OCI-LY1 (cell line): ENCODE data around the gene PSMG4.

Source experiments
- H2AFZ ChIP-seq: fragments of 200-600 bp; sonication (generic), shearing (Covaris generic); 2 replicates; pipeline ENCODE4 v1.6.0; 2014; ENCODE audit warnings: antibody characterized with exemption, mild to moderate bottlenecking, low read length
- H3F3A ChIP-seq: fragments of 200-600 bp; sonication (generic), shearing (Covaris generic); 2 replicates; pipeline ENCODE4 v1.6.0; 2014; ENCODE audit warnings: mild to moderate bottlenecking, antibody characterized with exemption, low read length, moderate library complexity; ENCODE audit not compliant: insufficient read depth
- H3K27ac ChIP-seq: fragments of 200-600 bp; sonication (generic); 2 replicates; pipeline ENCODE4 v1.5.1; 2014; ENCODE audit warnings: low read length, mixed run types, mild to moderate bottlenecking, low read depth; ENCODE audit not compliant: poor library complexity, severe bottlenecking
- H3K27me3 ChIP-seq: fragments of 200-600 bp; sonication (generic); 2 replicates; pipeline ENCODE4 v1.6.0; 2014; ENCODE audit warnings: antibody characterized with exemption, mild to moderate bottlenecking, low read length, moderate library complexity; ENCODE audit not compliant: insufficient read depth
- H3K36me3 ChIP-seq: fragments of 200-600 bp; sonication (generic); 2 replicates; pipeline ENCODE4 v1.6.1; 2014; ENCODE audit warnings: mild to moderate bottlenecking, antibody characterized with exemption, low read length, moderate library complexity, mixed read lengths; ENCODE audit not compliant: insufficient read depth
- H3K4me1 ChIP-seq: fragments of 200-600 bp; sonication (generic); 2 replicates; pipeline ENCODE4 v1.5.1; 2014; ENCODE audit warnings: mild to moderate bottlenecking, low read length, moderate library complexity; ENCODE audit not compliant: insufficient read depth, severe bottlenecking
- H3K4me2 ChIP-seq: fragments of 200-600 bp; sonication (generic), shearing (Covaris generic); 2 replicates; pipeline ENCODE4 v1.6.1; 2014; ENCODE audit warnings: low read length
- H3K4me3 ChIP-seq: fragments of 200-600 bp; sonication (generic); 2 replicates; pipeline ENCODE4 v1.5.1; 2014; ENCODE audit warnings: low read length, low read depth, mild to moderate bottlenecking, mixed read lengths; ENCODE audit not compliant: poor library complexity, severe bottlenecking
- H3K79me2 ChIP-seq: fragments of 200-600 bp; shearing (Covaris generic); 2 replicates; pipeline ENCODE4 v1.6.1; 2016; ENCODE audit warnings: mixed run types, low read length, mixed read lengths; ENCODE audit not compliant: insufficient read depth
- H3K9ac ChIP-seq: fragments of 200-600 bp; sonication (generic), shearing (Covaris generic); 2 replicates; pipeline ENCODE4 v1.6.1; 2014; ENCODE audit warnings: mild to moderate bottlenecking, low read length, mixed read lengths
- H3K9me2 ChIP-seq: fragments of 200-600 bp; sonication (generic), shearing (Covaris generic); 2 replicates; pipeline ENCODE4 v1.6.1; 2014; ENCODE audit warnings: low read depth, mild to moderate bottlenecking, low read length, mixed read lengths
- H3K9me3 ChIP-seq: fragments of 200-600 bp; shearing (Covaris generic); 2 replicates; pipeline ENCODE4 v1.6.1; 2014; ENCODE audit warnings: low read length, mixed read lengths
- H4K20me1 ChIP-seq: fragments of 200-600 bp; sonication (generic), shearing (Covaris generic); 2 replicates; pipeline ENCODE4 v1.6.0; 2016; ENCODE audit warnings: mild to moderate bottlenecking, low read length; ENCODE audit not compliant: insufficient read depth
- CTCF ChIP-seq: fragments of 200-600 bp; sonication (generic), shearing (Covaris generic); IDR thresholded peaks from 2 replicates; pipeline ENCODE4 v1.5.1; 2017; ENCODE audit warnings: mild to moderate bottlenecking, antibody characterized with exemption, low read length, moderate library complexity, mixed read lengths
- EZH2 ChIP-seq: fragments of 200-600 bp; sonication (generic), shearing (Covaris generic); IDR thresholded peaks from 2 replicates; pipeline ENCODE4 v1.8.0; 2017; ENCODE audit warnings: borderline replicate concordance, mixed run types, mild to moderate bottlenecking, antibody characterized with exemption, low read length, moderate library complexity, mixed read lengths

PSMG4 gene

GRCh38 chr6:3283641-3284435, 25.1 kb downstream of the PSMG4 start:
- Histone ChIP-seq H3K27ac (no peak overlapping the region), H3K36me3 (no peaks in the 10 kb centered on the region; the same call in 1 of the 2 replicates), H3K9me2 (no peaks in the 10 kb centered on the region), H4K20me1 (no peaks in the 10 kb centered on the region), H3K4me1 (no peaks in the 10 kb centered on the region), H3K4me3 (no peak overlapping the region), H3F3A (no peaks in the 10 kb centered on the region), H3K27me3 (no peaks in the 10 kb centered on the region), H2AFZ (no peak overlapping the region), H3K9ac (no peak overlapping the region), H3K4me2 (no peak overlapping the region), H3K79me2 (no peaks in the 10 kb centered on the region), H3K9me3 (no peaks in the 10 kb centered on the region)
- no peak for TF ChIP-seq EZH2
- no peak for TF ChIP-seq CTCF

DNA sequence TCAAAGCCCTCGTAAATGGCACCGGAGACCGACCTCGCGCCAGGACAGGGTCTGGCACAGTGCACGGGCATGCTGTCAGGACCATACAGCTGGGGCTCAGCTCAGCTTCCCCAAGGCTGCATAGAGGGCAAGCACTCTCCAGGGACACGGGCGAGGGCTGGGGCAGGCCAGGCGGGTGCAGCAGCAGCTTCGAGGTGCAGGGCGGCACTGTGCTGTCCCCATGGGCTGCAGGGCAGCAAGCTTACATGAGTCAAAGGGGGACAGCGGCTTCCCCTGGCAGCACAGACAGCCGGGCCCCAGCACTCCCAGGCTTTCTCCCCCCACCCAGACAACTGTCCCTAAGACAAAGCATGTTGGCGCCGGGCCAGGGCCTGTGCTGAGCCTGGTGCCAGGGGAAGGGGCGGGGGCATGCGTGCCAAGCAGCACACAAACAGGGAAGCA, 25.7 kb downstream of the PSMG4 start:
- Histone ChIP-seq H3K9me3 (no peaks in the 10 kb centered on the region), H2AFZ (no peak overlapping the region), H3K36me3 (no peaks in the 10 kb centered on the region; the same call in 1 of the 2 replicates), H4K20me1 (no peaks in the 10 kb centered on the region), H3K4me3 (no peak overlapping the region), H3K27ac (no peak overlapping the region), H3K27me3 (no peaks in the 10 kb centered on the region), H3K9me2 (no peaks in the 10 kb centered on the region), H3K4me1 (peaks cover 6% of the 10 kb centered on the region), H3K9ac (no peak overlapping the region), H3F3A (no peaks in the 10 kb centered on the region), H3K4me2 (no peak overlapping the region), H3K79me2 (no peaks in the 10 kb centered on the region)
- TF ChIP-seq EZH2: no peak
- TF ChIP-seq CTCF: no peak

DNA sequence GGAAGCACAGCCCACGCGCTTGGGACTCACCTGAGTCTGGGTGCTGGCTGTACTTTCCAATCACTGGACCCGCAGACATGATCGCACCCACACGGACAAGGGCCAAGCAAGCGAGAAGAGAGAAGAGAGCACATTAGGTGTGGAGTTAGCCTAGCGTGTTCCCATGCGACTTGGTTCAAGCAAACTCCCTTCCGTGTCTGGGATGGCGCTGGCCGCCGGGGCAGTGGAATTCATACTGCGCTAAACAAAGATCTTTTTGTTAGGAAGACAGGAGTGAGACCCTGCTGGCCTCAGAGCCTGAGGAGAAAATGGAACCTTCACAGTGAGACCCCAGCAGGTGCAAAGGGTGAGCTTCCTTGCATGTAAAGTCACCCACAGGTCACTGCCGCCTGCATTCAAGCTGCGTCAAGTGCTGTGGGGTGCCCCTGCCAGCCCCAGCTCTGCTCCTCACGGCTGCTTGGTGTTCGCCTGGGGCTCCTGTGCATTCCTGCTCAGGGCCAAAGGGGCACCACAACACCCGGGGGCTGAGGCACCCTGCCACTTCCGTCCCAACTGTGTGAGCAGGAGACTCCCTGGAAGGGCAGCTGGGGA, 26.4 kb downstream of the PSMG4 start:
- Histone ChIP-seq H3K9me3 (no peaks in the 10 kb centered on the region), H3K27me3 (no peaks in the 10 kb centered on the region), H3F3A (no peaks in the 10 kb centered on the region), H3K9me2 (no peaks in the 10 kb centered on the region), H3K36me3 (no peaks in the 10 kb centered on the region; the same call in 1 of the 2 replicates), H3K27ac (no peak overlapping the region), H3K9ac (no peak overlapping the region), H3K4me2 (no peak overlapping the region), H2AFZ (no peak overlapping the region), H3K79me2 (no peaks in the 10 kb centered on the region), H3K4me3 (no peak overlapping the region), H3K4me1 (peaks cover 13% of the 10 kb centered on the region), H4K20me1 (no peaks in the 10 kb centered on the region)
- TF ChIP-seq CTCF (no peak), EZH2 (no peak)
